Lower leg skin (tissue), 4 donors: ENCODE results near the gene ROBO1. TPM values are rescaled to one million over a fixed set of nuclear protein-coding genes. Genes with fewer than 3 reads are reported as not detected.

Experiments used
- DNase-seq, 2 donors: peaks; one replicate each; pipeline ENCODE4 v3.0.0-alpha.2; 2019; ENCODE audit warnings: low spot score in 2 of 2
- H3K4me3 ChIP-seq: fragments of 200-600 bp; sonication (generic); 2 replicates; pipeline ENCODE4 v1.5.1; 2017; ENCODE audit warnings: mild to moderate bottlenecking, low read depth; ENCODE audit not compliant: poor library complexity, severe bottlenecking
- POLR2A ChIP-seq, 2 donors: fragments of 450-650 bp; IDR thresholded peaks; one replicate each; pipeline ENCODE4 v1.6.1; 2016 to 2017; ENCODE audit warnings: antibody characterized with exemption in 2 of 2, mild to moderate bottlenecking in 1 of 2, moderate library complexity in 1 of 2
- WGBS, 2 donors: methylation state at CpG; one replicate each; pipeline ENCODE4 v1.1.5; 2018; 5-methylcytosine and 5-hydroxymethylcytosine counted together
- intact Hi-C: fragments of 100-400 bp; cut with DNase I; formaldehyde crosslinking; loops from one replicate; pipeline ENCODE4 v1.15.0; 2023; ENCODE audit warnings: low total_unique reads
- total RNA-seq, 4 donors: library from RNA; depleted of rRNA; stranded (reverse); fragments of >200 nt; gene quantifications; one replicate each; pipeline ENCODE4 v1.1.0, GENCODE V29; 2016
- TF ChIP-seq, protein P1 (sequence below), 3 donors: fragments of 450-650 bp; IDR thresholded peaks; one replicate each; pipeline ENCODE4 v1.5.1; 2016; ENCODE audit warnings: antibody characterized with exemption in 3 of 3, mild to moderate bottlenecking in 3 of 3, moderate library complexity in 2 of 3

The ROBO1 gene
- total RNA-seq, 4 donors from 2014 or later, result 26.3 to 60.0 (median 51.0) TPM

- DNase-seq, result no peak
- TF ChIP-seq, protein P1, sequence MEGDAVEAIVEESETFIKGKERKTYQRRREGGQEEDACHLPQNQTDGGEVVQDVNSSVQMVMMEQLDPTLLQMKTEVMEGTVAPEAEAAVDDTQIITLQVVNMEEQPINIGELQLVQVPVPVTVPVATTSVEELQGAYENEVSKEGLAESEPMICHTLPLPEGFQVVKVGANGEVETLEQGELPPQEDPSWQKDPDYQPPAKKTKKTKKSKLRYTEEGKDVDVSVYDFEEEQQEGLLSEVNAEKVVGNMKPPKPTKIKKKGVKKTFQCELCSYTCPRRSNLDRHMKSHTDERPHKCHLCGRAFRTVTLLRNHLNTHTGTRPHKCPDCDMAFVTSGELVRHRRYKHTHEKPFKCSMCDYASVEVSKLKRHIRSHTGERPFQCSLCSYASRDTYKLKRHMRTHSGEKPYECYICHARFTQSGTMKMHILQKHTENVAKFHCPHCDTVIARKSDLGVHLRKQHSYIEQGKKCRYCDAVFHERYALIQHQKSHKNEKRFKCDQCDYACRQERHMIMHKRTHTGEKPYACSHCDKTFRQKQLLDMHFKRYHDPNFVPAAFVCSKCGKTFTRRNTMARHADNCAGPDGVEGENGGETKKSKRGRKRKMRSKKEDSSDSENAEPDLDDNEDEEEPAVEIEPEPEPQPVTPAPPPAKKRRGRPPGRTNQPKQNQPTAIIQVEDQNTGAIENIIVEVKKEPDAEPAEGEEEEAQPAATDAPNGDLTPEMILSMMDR (IDR thresholded peaks at IDR 0.05), result no peak
- TF ChIP-seq POLR2A (IDR thresholded peaks at IDR 0.05), result no peak
- H3K4me3 ChIP-seq, result no peak overlapping the region
- WGBS, 2 donors, result 95 to 96% methylated on average over 1 of the region's 1 CpG
- intact Hi-C loops, result no loop called here
Measured at GRCh38 chr3:78732471-78732870, 1035.3 kb downstream of the ROBO1 start.

DNA sequence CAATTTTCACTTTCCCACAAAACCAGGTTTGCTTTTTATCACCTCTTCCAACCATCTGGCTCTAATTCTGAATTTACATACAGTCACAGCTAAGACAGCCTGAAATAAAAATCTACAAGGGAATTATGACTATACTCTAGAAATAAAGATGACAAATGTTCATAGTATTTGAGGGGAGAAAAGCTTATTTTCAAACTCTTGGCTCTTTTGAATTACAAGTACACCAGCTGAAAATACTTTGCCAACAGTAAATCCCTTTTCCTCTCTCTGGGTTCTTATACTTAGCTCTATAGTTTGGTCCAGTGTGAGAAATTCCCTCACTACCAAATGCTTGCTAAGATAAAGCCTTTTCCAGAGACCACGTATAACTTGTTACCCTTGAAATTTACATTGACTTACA lies 1037.9 kb downstream of the ROBO1 start:
- WGBS, 2 donors, result 89 to 91% methylated on average over 1 of the region's 1 CpG
- intact Hi-C loops, result no loop called here
- H3K4me3 ChIP-seq, result no peak overlapping the region
- TF ChIP-seq, protein P1 (IDR thresholded peaks at IDR 0.05), result no peak
- TF ChIP-seq POLR2A (IDR thresholded peaks at IDR 0.05), result no peak
- DNase-seq, result no peak

- intact Hi-C loops, result no loop called here
- no peak for TF ChIP-seq POLR2A (IDR thresholded peaks at IDR 0.05)
- TF ChIP-seq, protein P1 (IDR thresholded peaks at IDR 0.05), result no peak
- no peak overlapping the region for H3K4me3 ChIP-seq
- DNase-seq, result peak; percentile 61 to 88
- 30 to 39% methylated on average over 5 of the region's 5 CpGs for WGBS, 2 donors
Measured at GRCh38 chr3:78728406-78729145, 1039.2 kb downstream of the ROBO1 start.

GRCh38 chr3:78726545-78726944 lies 1041.3 kb downstream of the ROBO1 start:
- intact Hi-C loops, result no loop called here
- TF ChIP-seq POLR2A (IDR thresholded peaks at IDR 0.05), result no peak
- TF ChIP-seq, protein P1 (IDR thresholded peaks at IDR 0.05), result no peak
- H3K4me3 ChIP-seq, result no peak overlapping the region
- DNase-seq, result no peak
- WGBS, 2 donors, result 80 to 88% methylated on average over 3 of the region's 3 CpGs

DNA sequence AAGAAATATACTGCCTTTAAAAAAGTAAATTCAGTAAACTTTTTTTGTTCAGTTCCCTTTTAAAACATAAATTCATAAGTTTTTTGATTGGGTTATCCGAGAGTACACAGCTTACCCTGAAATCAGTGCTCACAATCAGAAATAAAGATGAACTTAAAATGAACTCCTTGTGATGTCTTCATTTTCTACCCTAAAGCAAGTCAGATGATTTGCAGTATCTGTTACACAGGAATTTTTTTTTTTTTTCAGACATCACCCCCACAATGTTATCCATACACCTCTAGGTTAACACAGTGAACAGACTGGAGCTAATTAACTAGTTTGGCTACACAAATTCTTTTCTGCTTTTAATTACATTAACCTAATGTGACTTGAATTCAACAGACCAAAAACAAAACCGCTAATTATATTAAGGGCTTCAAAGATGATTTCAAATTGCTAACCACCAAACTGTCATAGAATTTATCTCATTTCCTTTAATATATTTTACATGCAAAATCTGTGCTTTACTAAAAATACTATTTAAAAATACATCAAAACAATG lies 1042.0 kb downstream of the ROBO1 start:
- intact Hi-C loops, result no loop called here
- no peak overlapping the region for H3K4me3 ChIP-seq
- TF ChIP-seq, protein P1 (IDR thresholded peaks at IDR 0.05), result no peak
- TF ChIP-seq POLR2A (IDR thresholded peaks at IDR 0.05), result no peak
- WGBS, 2 donors, result 72 to 80% methylated on average over 2 of the region's 2 CpGs
- DNase-seq, result no peak
